ENCODE data around the gene KAT6B. TPM values are rescaled to one million over a fixed set of nuclear protein-coding genes. Genes with fewer than 3 reads are reported as not detected.

The KAT6B gene
- total and polyA plus RNA-seq, 4 donors: 5.0 to 161 (median 21.0) TPM

DNA sequence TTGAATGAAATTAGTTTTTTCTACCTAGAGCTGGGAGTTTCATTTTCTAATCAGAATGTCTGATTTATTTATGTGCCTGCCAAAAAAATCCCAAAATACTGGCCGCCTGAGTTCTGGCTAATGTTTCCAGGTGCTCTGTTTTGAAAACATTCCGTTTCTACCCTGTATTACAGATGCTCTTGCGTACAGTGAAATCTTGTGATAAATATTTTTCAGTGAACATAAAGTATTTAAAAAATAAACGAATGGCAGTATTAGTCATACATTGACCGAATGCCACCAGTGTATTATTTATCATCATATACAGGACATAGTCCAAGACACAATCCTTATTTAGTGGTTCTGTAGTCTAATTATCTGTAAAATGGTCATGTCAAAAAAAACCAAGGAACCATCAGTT, 102.8 kb downstream of the KAT6B start:
- H3K4me3 ChIP-seq: no peak overlapping the region
- TF ChIP-seq CTCF (IDR thresholded peaks at IDR 0.05; ENCODE audit: control extremely low read depth, extremely low read depth): no peak
- peaks cover 6 to 46% (median 26%) of the 10 kb centered on the region in 5 donors for H3K4me1 ChIP-seq (ENCODE audit: control insufficient read depth in 5 of 5, insufficient read depth in 5 of 5, low read length in 5 of 5)
- no peak overlapping the region for H3K27ac ChIP-seq (ENCODE audit: low read depth in 1 of 2, low read length in 1 of 2)
- WGBS, 2 donors: 57 to 74% methylated on average over 5 of the region's 5 CpGs
- no peaks in the 10 kb centered on the region for H3K27me3 ChIP-seq (ENCODE audit: control insufficient read depth in 3 of 3, insufficient read depth in 3 of 3, low read length in 2 of 3)
- no peaks in the 10 kb centered on the region for H3K36me3 ChIP-seq (ENCODE audit: control insufficient read depth in 4 of 4, insufficient read depth in 4 of 4, low read length in 4 of 4)
- no peaks in the 10 kb centered on the region for H3K9me3 ChIP-seq (ENCODE audit: control insufficient read depth in 4 of 4, insufficient read depth in 3 of 4, low read length in 3 of 4)
- no peak overlapping the region for H3K9ac ChIP-seq (ENCODE audit: insufficient read depth in 1 of 2, low read length in 2 of 2)
- no peak for ATAC-seq (ENCODE audit: insufficient read depth, low FRiP score)
- DNase-seq: no peak

GRCh38 chr10:74930965-74931364, 104.6 kb downstream of the KAT6B start:
- WGBS, 2 donors: 63 to 71% methylated on average over 3 of the region's 3 CpGs
- Histone ChIP-seq H3K36me3 (ENCODE audit: control insufficient read depth in 4 of 4, insufficient read depth in 4 of 4, low read length in 4 of 4) (no peaks in the 10 kb centered on the region), H3K4me1 (ENCODE audit: control insufficient read depth in 5 of 5, insufficient read depth in 5 of 5, low read length in 5 of 5) (peaks cover 6 to 29% (median 16%) of the 10 kb centered on the region in 5 donors), H3K27me3 (ENCODE audit: control insufficient read depth in 3 of 3, insufficient read depth in 3 of 3, low read length in 2 of 3) (no peaks in the 10 kb centered on the region), H3K9ac (ENCODE audit: insufficient read depth in 1 of 2, low read length in 2 of 2) (no peak overlapping the region), H3K9me3 (ENCODE audit: control insufficient read depth in 4 of 4, insufficient read depth in 3 of 4, low read length in 3 of 4) (no peaks in the 10 kb centered on the region), H3K4me3 (no peak overlapping the region), H3K27ac (ENCODE audit: low read depth in 1 of 2, low read length in 1 of 2) (peak overlapping the region in 1 of 2 donors; percentile 13)
- no peak for ATAC-seq (ENCODE audit: insufficient read depth, low FRiP score)
- DNase-seq: no peak
- TF ChIP-seq CTCF (IDR thresholded peaks at IDR 0.05; ENCODE audit: control extremely low read depth, extremely low read depth): no peak

GRCh38 chr10:74932648-74933047, 106.2 kb downstream of the KAT6B start:
- DNase-seq (peak; percentile 42 to 62 (median 46)), ATAC-seq (ENCODE audit: insufficient read depth, low FRiP score) (no peak)
- TF ChIP-seq CTCF (IDR thresholded peaks at IDR 0.05; ENCODE audit: control extremely low read depth, extremely low read depth): no peak
- 80 to 92% methylated on average over 3 of the region's 3 CpGs for WGBS, 2 donors
- Histone ChIP-seq H3K4me3 (no peak overlapping the region), H3K9ac (ENCODE audit: insufficient read depth in 1 of 2, low read length in 2 of 2) (no peak overlapping the region), H3K27ac (ENCODE audit: low read depth in 1 of 2, low read length in 1 of 2) (no peak overlapping the region), H3K9me3 (ENCODE audit: control insufficient read depth in 4 of 4, insufficient read depth in 3 of 4, low read length in 3 of 4) (no peaks in the 10 kb centered on the region), H3K27me3 (ENCODE audit: control insufficient read depth in 3 of 3, insufficient read depth in 3 of 3, low read length in 2 of 3) (no peaks in the 10 kb centered on the region), H3K4me1 (ENCODE audit: control insufficient read depth in 5 of 5, insufficient read depth in 5 of 5, low read length in 5 of 5) (peaks cover 5 to 38% (median 21%) of the 10 kb centered on the region in 5 donors), H3K36me3 (ENCODE audit: control insufficient read depth in 4 of 4, insufficient read depth in 4 of 4, low read length in 4 of 4) (no peaks in the 10 kb centered on the region)

Data from lung (tissue), 12 donors.